ENCODE data around the gene GPC5.

GPC5 gene

GRCh38 chr13:92224052-92224821, 825.8 kb downstream of the GPC5 start:
- H2AFZ ChIP-seq (ENCODE audit: low read length): no peak overlapping the region
- H3K9me2 ChIP-seq (ENCODE audit: low read depth, low read length): no peaks in the 10 kb centered on the region

GRCh38 chr13:92224825-92225224, 826.4 kb downstream of the GPC5 start:
- TF ChIP-seq EZH2 (IDR thresholded peaks at IDR 0.05; ENCODE audit: borderline replicate concordance, low read length) (no peak), CTCF (IDR thresholded peaks at IDR 0.05; ENCODE audit: low read length) (no peak)
- no peaks in the 10 kb centered on the region for H4K20me1 ChIP-seq (ENCODE audit: insufficient read depth, low read length)
- no peak overlapping the region for H3K9ac ChIP-seq (ENCODE audit: low read length)
- no peak overlapping the region for H3K4me3 ChIP-seq (ENCODE audit: low read depth, low read length, poor library complexity, severe bottlenecking)
- H3K79me2 ChIP-seq (ENCODE audit: insufficient read depth, low read length): no peaks in the 10 kb centered on the region
- H3F3A ChIP-seq (ENCODE audit: insufficient read depth, low read length): no peaks in the 10 kb centered on the region
- no peaks in the 10 kb centered on the region for H3K27me3 ChIP-seq (ENCODE audit: insufficient read depth, low read length)
- no peak overlapping the region for H2AFZ ChIP-seq (ENCODE audit: low read length)
- no peak overlapping the region for H3K27ac ChIP-seq (ENCODE audit: low read depth, low read length, poor library complexity, severe bottlenecking)
- H3K4me2 ChIP-seq (ENCODE audit: low read length): no peak overlapping the region
- no peaks in the 10 kb centered on the region for H3K9me2 ChIP-seq (ENCODE audit: low read depth, low read length)
- H3K9me3 ChIP-seq (ENCODE audit: low read length): no peaks in the 10 kb centered on the region
- no peaks in the 10 kb centered on the region for H3K36me3 ChIP-seq (ENCODE audit: insufficient read depth, low read length)
- H3K4me1 ChIP-seq (ENCODE audit: insufficient read depth, low read length, severe bottlenecking): no peaks in the 10 kb centered on the region

More at GRCh38 chr13:92224052-92224821, 825.8 kb downstream of the GPC5 start:
- H3K79me2 ChIP-seq (ENCODE audit: insufficient read depth, low read length): no peaks in the 10 kb centered on the region
- TF ChIP-seq EZH2 (IDR thresholded peaks at IDR 0.05; ENCODE audit: borderline replicate concordance, low read length) (no peak), CTCF (IDR thresholded peaks at IDR 0.05; ENCODE audit: low read length) (no peak)
- no peak overlapping the region for H3K4me2 ChIP-seq (ENCODE audit: low read length)
- H3K4me3 ChIP-seq (ENCODE audit: low read depth, low read length, poor library complexity, severe bottlenecking): no peak overlapping the region
- no peaks in the 10 kb centered on the region for H3K36me3 ChIP-seq (ENCODE audit: insufficient read depth, low read length)
- H3K4me1 ChIP-seq (ENCODE audit: insufficient read depth, low read length, severe bottlenecking): no peaks in the 10 kb centered on the region
- H3F3A ChIP-seq (ENCODE audit: insufficient read depth, low read length): no peaks in the 10 kb centered on the region
- no peak overlapping the region for H3K27ac ChIP-seq (ENCODE audit: low read depth, low read length, poor library complexity, severe bottlenecking)
- no peaks in the 10 kb centered on the region for H3K27me3 ChIP-seq (ENCODE audit: insufficient read depth, low read length)
- no peaks in the 10 kb centered on the region for H4K20me1 ChIP-seq (ENCODE audit: insufficient read depth, low read length)
- no peaks in the 10 kb centered on the region for H3K9me3 ChIP-seq (ENCODE audit: low read length)
- no peak overlapping the region for H3K9ac ChIP-seq (ENCODE audit: low read length)

- no peaks in the 10 kb centered on the region for H3K9me3 ChIP-seq (ENCODE audit: low read length)
- H3F3A ChIP-seq (ENCODE audit: insufficient read depth, low read length): no peaks in the 10 kb centered on the region
- no peak overlapping the region for H3K27ac ChIP-seq (ENCODE audit: low read depth, low read length, poor library complexity, severe bottlenecking)
- no peaks in the 10 kb centered on the region for H4K20me1 ChIP-seq (ENCODE audit: insufficient read depth, low read length)
- no peaks in the 10 kb centered on the region for H3K79me2 ChIP-seq (ENCODE audit: insufficient read depth, low read length)
- H3K27me3 ChIP-seq (ENCODE audit: insufficient read depth, low read length): no peaks in the 10 kb centered on the region
- H3K4me1 ChIP-seq (ENCODE audit: insufficient read depth, low read length, severe bottlenecking): no peaks in the 10 kb centered on the region
- H3K4me3 ChIP-seq (ENCODE audit: low read depth, low read length, poor library complexity, severe bottlenecking): no peak overlapping the region
- H3K36me3 ChIP-seq (ENCODE audit: insufficient read depth, low read length): no peaks in the 10 kb centered on the region
- TF ChIP-seq CTCF (IDR thresholded peaks at IDR 0.05; ENCODE audit: low read length) (no peak), EZH2 (IDR thresholded peaks at IDR 0.05; ENCODE audit: borderline replicate concordance, low read length) (no peak)
- no peak overlapping the region for H3K9ac ChIP-seq (ENCODE audit: low read length)
- H3K4me2 ChIP-seq (ENCODE audit: low read length): no peak overlapping the region
- H2AFZ ChIP-seq (ENCODE audit: low read length): no peak overlapping the region
- no peaks in the 10 kb centered on the region for H3K9me2 ChIP-seq (ENCODE audit: low read depth, low read length)
Measured at GRCh38 chr13:92225861-92226260, 827.4 kb downstream of the GPC5 start.

Measured in OCI-LY1 (cell line).